Activated gamma-delta T cell treated with anti-CD3 and anti-CD28 coated beads, Interleukin-2, amount 50 U/mL, for 16 hours (primary cell): ENCODE results near the gene TNPO1.
A peak's percentile ranks its signal among the peaks of the same experiment; 100 is the strongest.
"Not testable (repeated sequence)": the region's sequence is repeated elsewhere in the genome, so short reads cannot be mapped to it uniquely, and the experiment has no call there.

Experiments
- DNase-seq: peaks from one replicate; pipeline ENCODE4 v3.0.0-alpha.2; 2020; ENCODE audit warnings: low read depth

The TNPO1 gene

GRCh38 chr5:72816284-72817075 lies at the start of gene TNPO1:
Gene TNPO1, plus strand, starts transcription at chr5:72816661. Its CDS starts 77 bp downstream, at chr5:72816738.
- peak; percentile 77 for DNase-seq

- DNase-seq, result no peak
These were observed 49.0 kb upstream of the TNPO1 start for GRCh38 chr5:72767289-72768010.

GRCh38 chr5:72770266-72770665 lies 46.2 kb upstream of the TNPO1 start:
- no peak for DNase-seq

GRCh38 chr5:72776684-72777083 lies 39.8 kb upstream of the TNPO1 start:
- no peak for DNase-seq

- no peak for DNase-seq
These were observed 36.9 kb upstream of the TNPO1 start for GRCh38 chr5:72779520-72779919.

GRCh38 chr5:72783354-72783753 lies 33.1 kb upstream of the TNPO1 start:
- no peak for DNase-seq

- DNase-seq, result no peak
These were observed 32.3 kb upstream of the TNPO1 start for GRCh38 chr5:72784129-72784528.

- no peak for DNase-seq
These were observed 30.7 kb upstream of the TNPO1 start for GRCh38 chr5:72785801-72786200.

- no peak for DNase-seq
These were observed 29.8 kb upstream of the TNPO1 start for GRCh38 chr5:72786676-72787075.

- DNase-seq, result no peak
These were observed 27.5 kb upstream of the TNPO1 start for GRCh38 chr5:72788866-72789505.

GRCh38 chr5:72790186-72790585 lies 26.3 kb upstream of the TNPO1 start:
- DNase-seq, result no peak

- DNase-seq, result not testable (repeated sequence)
These were observed 23.8 kb upstream of the TNPO1 start for GRCh38 chr5:72792662-72793061.

GRCh38 chr5:72796001-72796400 lies 20.5 kb upstream of the TNPO1 start:
- no peak for DNase-seq

GRCh38 chr5:72799721-72800120 lies 16.7 kb upstream of the TNPO1 start:
- no peak for DNase-seq

- DNase-seq, result not testable (repeated sequence)
These were observed 7.8 kb upstream of the TNPO1 start for GRCh38 chr5:72808637-72809036.

GRCh38 chr5:72811849-72812248 lies 4.6 kb upstream of the TNPO1 start:
- DNase-seq, result no peak

- no peak for DNase-seq
These were observed 4.0 kb upstream of the TNPO1 start for GRCh38 chr5:72812488-72812887.

- no peak for DNase-seq
These were observed 2.4 kb upstream of the TNPO1 start for GRCh38 chr5:72814104-72814503.

GRCh38 chr5:72814864-72815263 lies 1.6 kb upstream of the TNPO1 start:
- no peak for DNase-seq

- no peak for DNase-seq
These were observed 729 bp upstream of the TNPO1 start for GRCh38 chr5:72815580-72816283.

- DNase-seq, result peak; percentile 11
These were observed 618 bp downstream of the TNPO1 start for GRCh38 chr5:72817076-72817481.

GRCh38 chr5:72817671-72818266 lies 1.3 kb downstream of the TNPO1 start:
- no peak for DNase-seq
